Stimulated activated CD4-positive, alpha-beta T cell treated with anti-CD3 and anti-CD28 coated beads, Interleukin-4, amount 100 ng/mL, for 24 hours (primary cell): ENCODE results near the gene SMR3A.

Source experiments
- DNase-seq: peaks from one replicate; pipeline ENCODE4 v3.0.0-alpha.2; 2020

Gene SMR3A

DNA sequence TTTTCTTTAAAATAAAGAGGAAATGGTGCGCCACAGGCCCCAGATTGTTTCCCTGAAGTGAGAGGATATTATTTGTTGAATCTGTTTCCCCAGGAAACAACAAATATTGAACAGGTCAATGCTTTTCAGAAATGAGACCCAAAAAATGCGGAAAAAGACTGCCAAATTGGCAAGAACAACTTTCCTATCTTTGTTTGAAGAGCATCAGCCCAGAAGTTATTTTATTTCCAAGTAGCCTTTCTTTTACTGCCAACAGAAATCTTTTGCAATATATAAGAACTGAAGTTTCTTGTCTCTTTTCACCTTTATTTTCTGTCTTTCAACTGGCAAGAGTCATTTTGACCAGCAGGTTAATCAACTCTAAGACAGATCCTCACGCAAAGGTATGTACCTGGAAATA is at the start of gene SMR3A:
TSS of gene SMR3A (plus strand) at position 301 of the 400 bp plus-strand sequence. CDS start 1,356 bp downstream, outside the sequence.
- no peak for DNase-seq

DNA sequence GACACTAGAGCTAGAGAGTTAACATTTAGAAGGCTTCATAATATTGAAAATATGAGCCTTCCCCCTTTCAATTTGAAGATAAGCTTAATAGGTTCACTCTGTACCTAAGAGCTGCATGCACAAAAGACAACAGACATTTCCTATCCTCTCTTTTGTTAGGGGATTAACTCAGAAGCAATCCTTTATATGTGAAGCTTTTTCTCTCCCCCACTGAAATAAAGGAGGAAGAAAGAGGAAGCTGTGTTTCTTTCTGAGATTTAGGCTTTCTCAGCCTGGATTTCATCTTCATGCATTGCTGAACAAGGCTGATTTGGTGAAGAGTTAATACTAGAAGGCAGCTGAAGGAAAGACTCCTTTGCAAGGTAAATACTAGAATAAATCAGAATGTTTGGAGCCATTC is 46.8 kb upstream of the SMR3A start:
- no peak for DNase-seq

DNA sequence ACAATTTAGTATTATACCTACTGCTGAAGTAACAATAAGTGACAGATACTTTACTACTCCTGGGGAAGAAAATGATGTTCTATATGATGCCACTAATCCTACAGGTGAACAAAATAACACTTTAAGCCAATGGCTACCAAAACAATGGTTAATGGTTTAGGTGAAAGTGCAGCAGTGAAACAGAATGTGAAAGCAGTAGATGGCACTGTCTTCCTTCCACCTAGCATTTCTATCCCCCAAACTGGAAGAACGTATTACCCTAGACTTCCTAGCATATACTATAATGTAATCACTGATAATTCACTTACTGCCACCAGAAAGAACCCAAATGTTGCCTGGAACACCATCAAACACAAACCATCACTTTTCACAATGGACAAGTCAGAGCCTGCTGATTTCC is 44.6 kb upstream of the SMR3A start:
- DNase-seq = no peak

DNA sequence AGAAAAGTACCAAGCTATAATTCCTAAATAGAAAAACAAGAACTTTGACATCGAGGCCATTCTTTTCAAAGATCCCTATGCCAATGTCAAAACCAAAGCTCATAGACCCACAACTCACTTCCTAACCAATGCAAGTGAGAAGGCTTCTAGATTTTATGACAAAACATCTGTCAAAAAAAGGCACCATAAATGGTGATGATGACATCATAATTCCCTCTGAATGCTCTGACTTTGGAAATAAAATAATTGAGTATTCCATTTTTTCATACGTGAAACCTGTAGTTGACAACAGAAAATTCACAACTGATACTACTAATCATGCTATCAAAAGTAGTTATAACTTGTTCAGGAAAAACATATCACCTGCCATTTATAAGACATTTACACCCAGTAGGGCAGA is 34.5 kb upstream of the SMR3A start:
- DNase-seq = no peak

DNA sequence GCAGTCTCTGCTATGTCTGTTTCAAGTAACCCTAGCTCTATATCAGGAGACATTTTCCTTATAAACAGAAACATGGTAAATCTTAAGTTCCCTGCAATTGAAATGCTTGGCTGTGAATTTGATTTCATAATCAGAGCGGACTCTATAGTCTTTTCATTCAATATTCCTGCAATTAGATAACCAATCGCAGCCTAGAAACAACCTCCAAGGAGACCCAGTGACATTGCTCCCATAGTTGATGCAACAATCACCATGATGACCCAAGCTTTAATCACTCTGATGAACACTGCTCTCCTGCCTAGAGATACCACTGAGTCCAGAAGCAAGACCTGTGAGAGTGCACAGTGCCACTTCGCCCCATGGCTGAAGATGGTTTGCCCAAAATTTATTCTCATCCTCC is 25.9 kb upstream of the SMR3A start, which contains the start of gene CABS1:
TSS of gene CABS1 (plus strand) at position 301 of the 400 bp plus-strand sequence. CDS start at position 360, 59 bp downstream.
- no peak for DNase-seq

DNA sequence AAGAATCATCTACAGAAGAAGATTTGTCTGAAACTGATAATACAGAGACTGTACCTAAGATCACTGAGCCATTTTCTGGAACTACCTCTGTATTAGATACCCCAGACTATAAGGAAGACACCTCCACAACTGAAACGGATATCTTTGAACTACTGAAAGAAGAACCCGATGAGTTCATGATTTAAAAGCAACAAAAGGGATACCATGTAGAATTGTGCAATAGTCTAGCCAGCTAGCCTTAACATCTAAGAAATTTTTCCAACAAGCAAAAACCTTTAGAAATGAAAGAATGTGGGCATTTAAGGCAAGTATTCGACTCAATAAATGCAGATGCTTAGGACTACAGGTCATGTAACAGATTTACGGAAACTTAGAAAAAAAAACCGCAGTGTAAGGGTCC is 24.5 kb upstream of the SMR3A start:
- no peak for DNase-seq

DNA sequence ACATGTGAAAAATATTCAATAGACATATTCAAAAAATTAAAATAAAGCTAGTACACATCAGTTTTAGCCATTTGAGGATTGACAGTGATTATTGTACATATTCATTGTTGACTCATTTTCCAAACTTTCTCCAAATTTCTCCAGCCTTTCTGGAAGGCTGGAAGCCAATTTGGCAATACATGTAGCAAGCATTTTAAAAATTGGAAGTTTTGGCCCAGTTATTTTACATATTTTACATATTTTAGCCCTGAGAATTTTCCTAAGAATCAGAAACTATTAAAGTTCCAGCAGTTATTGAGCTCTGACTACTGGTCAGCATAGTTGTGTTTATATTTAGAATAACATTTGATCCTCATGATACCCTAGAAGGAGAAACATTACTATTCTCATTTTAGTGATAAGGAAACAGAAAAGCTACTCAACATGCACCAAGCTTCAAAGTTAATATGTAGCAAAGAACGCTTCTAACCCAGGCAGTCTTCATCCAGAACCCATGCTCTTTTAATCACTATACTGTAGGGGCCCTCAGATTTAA is 22.6 kb upstream of the SMR3A start:
- no peak for DNase-seq

DNA sequence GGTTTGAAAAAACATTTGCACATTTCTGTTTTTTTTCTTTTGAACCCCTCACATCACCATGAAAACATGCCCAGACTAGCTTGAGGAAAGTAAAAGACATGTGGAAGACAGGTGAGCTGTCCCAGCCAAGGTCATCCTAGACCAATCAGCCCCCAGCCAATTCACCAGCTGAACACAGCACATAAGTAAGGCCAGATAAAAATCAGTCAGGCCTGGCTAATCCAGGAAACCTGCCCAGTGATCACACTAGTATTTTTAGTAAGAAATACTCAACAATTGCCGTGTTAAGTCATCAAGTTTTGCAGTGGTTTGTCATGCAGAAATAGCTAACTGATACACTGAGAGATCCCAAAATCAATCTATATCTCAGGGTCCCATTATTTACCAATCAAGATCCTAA is 4.4 kb upstream of the SMR3A start:
- DNase-seq = no peak

DNA sequence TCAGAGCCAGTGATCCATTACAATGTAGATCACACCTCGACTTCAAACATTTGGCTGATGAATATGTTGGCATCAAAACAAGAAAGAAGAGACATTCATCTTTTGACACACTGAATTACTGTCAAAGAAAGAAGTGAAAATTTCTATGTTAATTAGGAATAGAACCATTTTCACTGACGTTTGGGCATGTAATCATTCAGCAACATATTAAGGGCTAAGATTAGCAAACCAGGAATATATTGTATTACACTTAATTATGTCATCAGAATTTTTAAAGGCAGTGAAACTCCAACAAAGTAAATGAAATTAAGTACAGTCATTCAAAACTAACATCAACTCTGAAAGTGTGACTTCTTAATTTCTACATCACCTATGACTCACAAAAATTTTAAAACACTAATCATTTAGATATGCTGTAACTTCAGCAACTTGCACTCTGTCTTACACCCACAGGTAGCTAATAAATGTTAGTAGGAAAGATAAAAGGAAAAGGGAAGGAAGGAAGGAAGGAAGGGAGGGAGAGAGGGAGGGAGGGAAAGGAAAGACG is 1.4 kb upstream of the SMR3A start:
- DNase-seq = no peak

DNA sequence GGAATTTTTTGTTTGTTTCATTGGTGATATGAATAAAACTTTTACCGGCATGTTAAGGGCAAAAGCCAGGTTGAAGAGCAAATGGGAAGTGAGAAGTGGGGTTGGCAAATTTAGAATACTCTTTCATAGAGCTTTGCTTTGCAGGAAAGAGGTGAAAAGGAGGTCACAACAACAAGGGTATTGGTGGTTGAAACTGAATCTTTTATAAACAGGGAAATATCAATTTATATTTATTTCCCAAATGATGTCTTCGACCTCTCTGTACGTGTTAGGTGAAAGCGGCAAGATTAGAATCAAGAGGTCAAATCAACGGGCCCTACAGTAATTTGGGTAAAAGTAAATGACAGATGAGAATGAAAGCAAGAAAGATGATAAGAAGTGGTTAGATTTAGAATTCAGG is 3.4 kb downstream of the SMR3A start:
- DNase-seq = no peak

DNA sequence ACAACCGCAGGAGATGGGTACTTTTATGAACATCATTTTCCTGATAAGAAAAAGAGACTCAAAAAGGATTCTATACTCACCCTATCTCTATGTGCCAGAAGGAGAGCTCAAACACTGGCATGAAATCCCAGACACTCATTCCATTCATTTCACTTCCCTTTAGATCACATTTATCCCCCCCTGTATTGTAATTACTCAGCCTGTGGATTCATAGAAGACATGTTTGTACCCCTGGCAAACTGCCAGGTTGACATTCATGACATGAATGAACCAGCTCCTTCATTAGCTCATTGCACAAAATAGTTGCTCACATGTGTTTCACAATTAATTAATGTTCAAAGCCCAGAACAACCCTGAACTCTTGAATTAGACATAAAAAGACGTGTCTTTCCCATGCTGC is 4.9 kb downstream of the SMR3A start:
- DNase-seq = no peak

DNA sequence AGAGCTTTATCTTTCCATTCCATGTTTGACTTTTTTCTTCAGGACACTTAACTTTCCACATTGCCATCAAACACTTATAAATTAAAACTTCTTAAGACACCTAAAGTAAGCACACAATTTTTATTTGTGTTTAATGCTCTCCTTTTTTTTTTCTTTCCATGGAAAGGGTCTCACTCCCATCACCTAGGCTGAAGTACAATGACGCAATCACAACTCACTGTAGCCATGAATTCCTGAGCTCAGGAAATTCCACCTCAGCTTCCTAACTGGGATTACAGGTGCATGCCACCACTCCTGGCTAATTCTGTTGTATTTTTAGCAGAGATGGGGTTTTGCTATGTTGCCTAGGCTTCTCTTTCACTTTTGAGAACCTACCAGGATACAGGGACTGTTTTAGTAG is 7.3 kb downstream of the SMR3A start:
- no peak for DNase-seq

DNA sequence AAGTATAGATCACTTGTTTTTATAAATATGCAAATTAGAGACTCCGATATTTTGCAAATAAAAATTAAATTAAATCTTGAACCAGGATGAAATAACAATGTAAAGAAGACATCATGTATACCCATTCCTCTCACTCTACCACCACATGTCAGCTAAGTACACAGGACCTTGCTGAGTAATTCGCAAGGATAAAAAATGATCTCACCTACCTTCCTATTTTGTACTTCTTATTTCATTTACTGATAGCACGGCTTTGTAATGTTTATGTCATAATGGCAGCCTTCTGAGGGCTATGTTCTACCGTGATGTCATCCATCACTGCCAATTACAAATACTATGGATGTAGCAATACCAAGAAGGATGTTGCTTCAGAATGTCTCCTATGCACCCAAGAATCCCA is 11.4 kb downstream of the SMR3A start:
- no peak for DNase-seq

DNA sequence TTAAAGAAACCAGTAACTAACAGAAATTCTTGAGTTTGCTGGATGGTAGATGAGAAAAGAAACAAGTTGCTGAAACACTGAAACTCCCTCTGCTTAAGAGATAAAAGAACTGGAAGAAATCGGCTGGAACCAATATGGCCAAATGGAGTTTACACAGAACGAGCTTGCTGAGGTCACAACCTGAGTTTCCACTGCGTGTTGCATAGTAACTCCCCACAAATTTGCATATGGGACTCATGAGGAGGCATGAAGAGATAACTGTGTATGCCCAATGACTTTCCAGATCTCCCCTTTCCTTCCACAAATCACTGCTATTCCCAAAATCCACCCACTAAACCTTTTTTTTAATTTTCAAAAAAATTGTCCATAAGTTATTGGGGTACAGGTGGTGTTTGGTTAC is 12.2 kb downstream of the SMR3A start:
- no peak for DNase-seq

DNA sequence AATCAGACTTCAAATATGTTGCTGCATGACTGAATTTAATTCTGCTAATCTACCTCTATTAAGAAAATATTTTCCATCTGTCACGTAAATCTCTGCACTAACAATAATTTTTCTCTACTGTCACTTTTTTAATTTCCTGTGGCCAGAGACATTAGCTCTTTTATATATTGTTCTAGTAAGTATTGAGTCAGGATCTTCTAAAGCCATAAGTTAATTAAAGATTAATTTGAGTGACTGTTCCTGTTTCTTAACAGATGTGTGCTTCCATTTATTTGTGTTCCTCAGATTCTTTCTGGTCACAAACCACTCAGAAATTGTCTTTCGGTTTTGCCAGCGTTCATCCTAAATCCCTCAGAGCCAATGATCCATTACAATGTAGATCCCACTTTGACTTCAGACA is 20.0 kb downstream of the SMR3A start:
- DNase-seq = no peak

DNA sequence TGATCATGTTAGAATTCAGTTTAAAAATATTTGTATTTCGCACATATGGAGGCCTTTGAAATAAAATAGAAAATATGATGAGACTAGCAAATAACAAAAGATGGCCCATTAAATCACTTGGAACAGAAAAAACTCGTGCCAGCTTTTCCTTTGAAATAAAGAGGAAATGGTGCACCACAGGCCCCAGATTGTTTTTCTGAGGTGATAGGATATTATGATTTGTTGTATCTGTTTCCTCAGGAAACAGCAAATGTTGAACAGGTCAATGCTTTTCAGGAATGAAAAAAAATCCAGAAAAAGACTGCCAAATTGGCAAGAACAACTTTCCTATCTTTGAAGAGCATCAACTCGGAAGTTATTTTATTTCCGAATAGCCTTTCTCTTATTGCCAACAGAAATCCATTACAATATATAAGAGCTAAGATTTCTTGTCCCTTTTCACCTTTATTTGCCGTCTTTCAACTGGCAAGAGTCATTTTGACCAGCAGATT is 22.2 kb downstream of the SMR3A start, which contains the start of gene SMR3B:
TSS of gene SMR3B (plus strand) at position 441 of the 491 bp plus-strand sequence. CDS start 1,380 bp downstream, outside the sequence.
- no peak for DNase-seq

DNA sequence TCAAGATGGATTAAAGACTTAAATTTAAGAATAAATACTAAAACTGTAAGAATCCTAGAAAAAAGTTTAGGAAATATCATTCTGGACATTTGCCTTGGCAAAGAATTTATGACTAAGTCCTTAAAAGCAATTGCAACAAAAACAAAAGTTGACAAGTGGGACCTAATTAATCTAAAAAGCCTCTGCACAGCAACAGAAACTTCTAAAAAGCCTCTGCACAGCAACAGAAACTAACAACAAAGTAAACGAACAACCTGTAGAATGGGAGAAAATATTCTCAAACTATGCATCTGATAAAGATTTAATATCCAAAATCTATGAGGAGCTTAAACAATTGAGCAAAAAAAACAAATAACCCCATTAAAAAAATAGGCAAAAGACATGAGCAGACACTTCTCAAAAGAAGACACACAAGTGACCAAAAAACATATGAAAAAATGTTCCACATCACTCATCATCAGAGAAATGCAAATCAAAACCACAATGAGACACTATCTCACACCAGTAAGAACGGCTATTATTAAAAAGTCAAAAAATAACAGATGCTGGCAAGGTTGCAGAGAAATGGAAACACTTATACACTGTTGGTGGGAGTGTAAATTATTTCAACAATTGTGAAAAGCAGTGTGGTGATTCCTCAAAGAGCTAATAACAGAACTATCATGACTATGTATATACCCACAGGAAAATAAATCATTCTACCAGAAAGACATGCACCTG is 31.7 kb downstream of the SMR3A start:
- no peak for DNase-seq

DNA sequence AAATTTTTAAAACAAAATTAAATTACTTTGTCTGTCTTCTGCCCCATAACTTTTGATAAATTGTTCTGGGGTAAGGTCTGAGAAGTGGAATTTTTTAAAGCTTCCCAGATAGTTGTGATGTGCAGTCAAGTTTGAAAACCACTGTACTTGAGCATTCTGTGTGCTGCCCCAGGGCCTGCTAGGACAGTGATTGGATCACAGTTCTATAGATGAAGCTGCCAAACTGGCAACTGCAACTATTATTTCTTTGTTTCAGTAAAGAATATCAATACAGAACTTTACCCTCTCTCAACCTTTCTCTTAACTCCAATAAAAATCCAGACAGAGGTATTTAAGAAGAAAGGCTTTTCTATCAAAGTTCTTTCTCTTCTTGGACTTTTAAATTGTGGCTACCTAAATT is 37.0 kb downstream of the SMR3A start, which contains the start of gene OPRPN:
TSS of gene OPRPN (plus strand) at position 361 of the 400 bp plus-strand sequence. CDS start 1,346 bp downstream, outside the sequence.
- no peak for DNase-seq

DNA sequence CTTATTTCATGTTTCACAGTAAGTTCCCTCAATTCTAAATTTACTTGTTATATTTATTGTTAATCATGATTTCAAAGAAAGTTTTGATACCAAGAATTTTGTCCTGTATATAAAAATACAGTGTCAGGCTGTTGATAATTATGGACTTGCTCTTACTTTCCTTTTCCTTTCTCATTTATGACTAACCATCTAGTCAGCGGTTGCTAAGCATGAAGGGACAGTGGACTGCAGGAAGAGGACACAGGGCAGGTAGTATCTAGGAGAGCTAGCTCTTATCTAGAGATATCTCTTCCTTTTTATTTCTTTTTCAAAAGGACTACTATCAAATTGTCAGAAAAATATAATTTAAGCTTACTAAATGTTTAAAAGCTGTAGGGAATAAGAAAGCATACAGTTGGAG is 38.8 kb downstream of the SMR3A start:
- DNase-seq = no peak

DNA sequence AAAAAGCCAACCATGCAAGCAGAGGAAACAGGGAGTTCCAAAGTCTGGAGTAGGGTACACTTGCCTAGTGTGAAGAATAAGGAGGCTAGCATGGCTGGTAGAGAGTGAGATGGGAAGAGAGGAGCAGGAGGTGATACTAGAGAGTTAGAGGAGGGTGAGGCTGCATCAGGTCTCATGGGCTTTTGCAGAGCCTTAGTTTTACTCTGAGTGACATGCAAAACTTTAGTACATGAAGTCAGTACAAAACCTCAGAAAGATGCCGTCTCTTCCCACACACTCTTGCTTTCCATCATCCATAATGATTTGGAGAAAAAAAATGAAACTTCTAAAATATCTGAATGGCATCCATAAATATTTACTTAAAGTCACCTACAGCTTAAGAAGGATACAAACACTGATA is 42.2 kb downstream of the SMR3A start:
- no peak for DNase-seq

DNA sequence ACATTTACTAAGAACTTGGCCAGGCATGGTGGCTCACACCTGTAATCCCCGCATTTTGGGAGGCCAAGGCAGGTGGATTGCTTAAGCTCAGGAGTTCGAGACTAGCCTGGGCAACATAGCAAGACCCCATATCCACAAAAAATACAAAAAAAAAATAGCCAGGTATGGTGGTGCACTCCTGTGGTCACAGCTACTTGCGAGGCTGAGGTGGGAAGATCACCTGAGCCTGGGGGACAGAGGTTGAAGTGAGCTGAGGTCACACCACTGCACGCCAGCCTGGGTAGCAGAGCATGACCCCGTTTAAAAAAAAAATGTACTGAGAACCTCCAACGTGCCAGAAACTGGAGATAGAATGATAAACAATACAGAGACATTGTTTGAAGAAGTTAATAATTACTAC is 45.2 kb downstream of the SMR3A start:
- DNase-seq = no peak
